DMS153 treated with DMSO at 0.1 percent for 48 hours (cell line): ENCODE measurements around the gene ZNF503.

ENCODE experiments used
- DNase-seq: peaks from one replicate; lab custom pipeline; 2025; ENCODE audit not compliant: unreplicated experiment; lab: John Stamatoyannopoulos, UW

ZNF503 gene

DNA sequence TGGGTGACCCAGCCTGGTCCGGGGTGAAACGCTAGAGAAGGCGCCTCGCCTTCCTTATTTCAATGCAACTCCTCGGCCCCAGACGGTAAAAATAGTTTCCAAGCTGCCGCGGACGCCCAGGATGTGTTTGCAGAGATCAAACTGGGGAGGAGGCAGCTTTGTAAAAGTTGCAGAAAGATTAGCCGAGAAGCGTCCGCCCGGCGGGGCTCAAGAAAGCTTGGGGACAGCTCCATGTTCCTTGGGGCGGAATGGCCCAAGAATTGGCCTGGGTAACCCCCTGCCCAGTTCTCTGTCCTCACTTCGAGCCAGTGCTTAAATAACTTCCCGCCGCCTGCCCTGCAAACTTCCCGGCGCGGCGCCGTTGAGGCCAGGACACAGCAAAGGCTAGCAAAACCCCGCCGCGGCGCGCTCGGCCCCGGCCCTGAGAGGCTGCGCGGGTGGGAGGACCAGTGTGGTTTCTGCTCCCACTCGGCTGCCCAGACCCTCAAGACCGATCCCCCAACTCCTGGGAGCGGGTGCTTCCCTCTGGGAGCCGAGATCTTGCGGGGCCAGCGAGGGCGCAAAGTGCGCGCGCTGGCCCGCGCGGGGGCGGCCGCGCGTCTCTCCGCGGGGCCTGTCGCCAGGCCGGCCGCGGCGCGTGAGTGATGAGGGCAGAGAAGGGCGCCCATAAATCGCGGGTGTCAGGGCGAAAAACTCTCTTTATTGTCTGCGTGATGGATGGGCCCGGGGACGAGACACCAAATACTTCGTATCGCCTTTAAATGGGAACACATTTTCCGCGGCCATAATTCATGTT, 6.3 kb upstream of the ZNF503 start:
- DNase-seq = no peak

- no peak for DNase-seq
These were observed 5.7 kb upstream of the ZNF503 start for GRCh38 chr10:75407224-75407712.

GRCh38 chr10:75406462-75407223, 5.1 kb upstream of the ZNF503 start:
- DNase-seq = no peak

GRCh38 chr10:75405598-75406461, 4.3 kb upstream of the ZNF503 start:
- no peak for DNase-seq

DNA sequence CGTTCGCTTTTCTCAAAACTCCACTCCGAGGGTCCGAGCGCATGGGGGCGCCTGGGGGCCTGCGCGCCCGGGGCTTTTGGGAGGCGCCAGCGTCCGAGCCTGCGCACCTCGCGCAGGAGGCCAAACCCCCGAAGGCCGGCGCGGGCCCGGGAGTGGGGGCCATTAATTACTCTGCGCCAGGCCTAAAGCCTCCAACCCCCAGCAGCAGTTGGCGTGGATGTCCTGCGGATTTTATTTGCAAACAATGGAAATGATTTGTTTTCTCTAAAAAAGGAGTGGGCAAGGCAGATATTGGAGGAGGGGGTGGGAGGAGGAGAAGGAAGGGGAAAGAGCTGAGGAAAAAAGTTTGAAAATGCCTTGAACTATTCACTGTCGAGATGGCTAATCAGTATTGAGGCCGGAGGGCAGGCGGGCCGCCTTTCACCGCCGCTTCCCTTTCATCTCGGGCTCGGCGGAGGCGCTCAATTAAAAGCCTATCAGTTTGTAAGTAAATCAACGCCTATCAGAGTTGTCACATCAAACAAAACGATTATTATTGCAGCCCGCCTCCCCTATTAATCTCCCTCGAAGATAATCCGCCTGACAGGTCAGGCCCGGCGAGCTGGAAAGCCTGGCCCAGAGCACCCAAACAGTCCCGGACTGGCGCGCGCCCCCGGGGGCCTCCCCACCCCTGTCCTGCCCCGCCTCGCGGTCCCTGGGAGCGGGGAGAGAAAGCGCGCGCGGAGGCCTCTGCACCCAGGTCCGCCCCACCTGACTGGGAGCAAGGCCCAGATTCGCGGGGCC, 3.4 kb upstream of the ZNF503 start:
- peak; percentile 20 for DNase-seq

- DNase-seq = peak; percentile 40
These were observed 2.6 kb upstream of the ZNF503 start for GRCh38 chr10:75403939-75404814.

DNA sequence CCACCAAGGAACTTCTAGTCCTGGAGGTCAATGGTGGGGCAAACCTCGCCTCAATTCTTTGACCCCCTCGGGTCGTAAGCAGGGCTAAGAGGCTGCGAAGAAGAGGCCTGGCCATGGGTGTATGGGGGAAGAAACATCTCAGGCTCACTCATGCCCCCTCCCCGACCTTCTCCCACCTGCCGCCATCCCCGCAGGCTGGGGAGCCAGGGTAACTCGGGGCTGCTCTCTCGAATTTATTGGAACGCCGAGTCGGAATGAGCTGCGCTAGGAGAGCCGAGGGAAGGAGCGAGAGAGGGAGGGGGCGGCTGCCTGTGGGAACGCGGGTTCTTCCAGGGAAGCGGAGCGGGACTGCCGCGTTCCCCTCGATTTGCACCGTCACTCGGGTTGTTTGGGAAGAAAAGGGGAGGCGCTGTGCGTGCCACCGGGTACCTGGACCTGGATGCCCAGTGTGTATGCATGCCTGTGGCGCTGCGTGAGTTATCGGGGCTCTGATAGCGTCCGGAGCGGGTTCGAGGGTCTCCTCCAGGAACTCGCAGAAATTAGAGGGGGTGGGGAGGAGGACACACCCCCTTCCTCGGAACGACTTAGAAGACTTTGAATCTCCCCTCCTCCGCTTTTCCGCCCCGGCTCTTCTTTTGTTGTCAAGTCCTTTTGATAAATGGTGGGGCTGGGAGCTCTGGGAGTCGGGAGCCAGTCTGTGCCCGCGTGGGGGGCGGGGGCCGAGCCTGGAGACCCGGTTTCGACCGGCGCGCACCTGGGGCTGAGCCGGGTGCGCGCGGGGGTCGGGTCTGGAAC, 1.8 kb upstream of the ZNF503 start:
- peak; percentile 42 for DNase-seq

DNA sequence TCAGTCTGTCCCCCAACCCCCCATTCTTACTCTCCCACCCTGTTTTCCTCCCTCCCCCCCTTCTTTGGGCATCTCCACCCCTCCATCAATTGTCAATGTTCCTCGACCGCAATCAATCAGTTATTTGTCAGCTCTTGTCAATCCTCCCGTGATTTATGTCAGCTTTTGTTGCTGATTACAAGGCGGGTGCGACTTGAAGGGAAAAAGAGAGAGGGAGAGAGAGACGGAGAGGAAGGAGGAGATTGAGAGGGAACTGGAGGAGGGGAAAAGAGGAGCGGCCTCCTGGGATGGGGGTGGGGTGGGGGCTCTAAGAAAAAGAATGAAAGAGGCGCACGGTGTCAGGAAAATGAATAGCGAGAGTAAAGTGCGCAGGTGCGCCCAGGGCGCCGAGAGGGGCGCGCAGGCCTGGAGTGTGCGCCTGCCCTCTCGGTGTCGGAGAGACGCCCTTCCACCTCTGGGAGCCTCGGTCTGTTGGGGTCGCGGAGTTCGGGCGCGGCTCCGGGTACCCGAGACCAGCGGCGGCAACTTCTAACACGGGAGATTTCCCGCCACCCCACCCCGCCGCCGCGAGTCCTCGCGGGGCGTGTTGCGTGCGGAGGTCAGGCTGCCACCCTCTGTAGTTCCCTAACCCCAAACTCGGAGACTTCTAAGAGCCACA, 1.1 kb upstream of the ZNF503 start:
- DNase-seq = peak; percentile 43

- DNase-seq = no peak
These were observed 594 bp downstream of the ZNF503 start for GRCh38 chr10:75400771-75401568.

- no peak for DNase-seq
These were observed 1.3 kb downstream of the ZNF503 start for GRCh38 chr10:75400163-75400770.

GRCh38 chr10:75399461-75400162, 2.0 kb downstream of the ZNF503 start:
- DNase-seq = peak; percentile 25

GRCh38 chr10:75398692-75399460, 2.7 kb downstream of the ZNF503 start:
- no peak for DNase-seq

DNA sequence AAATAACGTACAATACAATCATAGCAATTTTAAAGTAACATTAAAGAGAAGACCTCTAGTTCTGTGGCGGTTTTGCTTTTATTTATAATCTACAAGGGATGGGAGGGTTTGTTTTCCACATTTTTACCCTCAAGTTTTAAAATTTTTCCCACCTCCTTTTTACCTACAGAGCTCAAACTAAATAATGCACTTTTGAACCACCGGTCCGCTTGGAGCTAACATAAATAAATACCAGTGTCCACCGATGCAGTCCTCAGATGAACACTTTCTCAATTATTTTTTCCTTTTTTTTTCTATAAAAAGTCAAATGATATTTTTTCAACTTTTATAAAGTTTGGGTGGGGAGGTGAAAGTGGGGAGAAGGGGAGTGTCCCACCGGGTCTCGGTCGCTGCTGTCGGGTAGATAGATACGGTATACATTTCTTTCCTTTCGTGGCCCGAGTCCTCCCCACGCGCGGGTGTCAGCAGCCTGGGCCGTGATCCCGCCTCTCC, 3.3 kb downstream of the ZNF503 start:
- DNase-seq = no peak

- no peak for DNase-seq
These were observed 3.9 kb downstream of the ZNF503 start for GRCh38 chr10:75397496-75398199.
